MM.1S (cell line): Measurements from ENCODE around the gene KRTAP13-2.

Source experiments
- EZH2 ChIP-seq: fragments of 300-600 bp; sonication (generic); optimal IDR thresholded peaks from 2 replicates; pipeline ENCODE3; 2017; ENCODE audit warnings: low read depth, mild to moderate bottlenecking, antibody characterized with exemption, low read length, mixed read lengths
- EZH2phosphoT487 ChIP-seq: fragments of 300-600 bp; sonication (generic); IDR thresholded peaks from 2 replicates; pipeline ENCODE4 v1.6.1; 2018; ENCODE audit warnings: antibody characterized with exemption, low read length
- TF ChIP-seq, protein P1 (sequence below): fragments of 300-600 bp; sonication (generic); IDR thresholded peaks from 2 replicates; pipeline ENCODE4 v1.5.1; 2016; ENCODE audit warnings: antibody characterized with exemption, low read length, mixed read lengths

DNA sequence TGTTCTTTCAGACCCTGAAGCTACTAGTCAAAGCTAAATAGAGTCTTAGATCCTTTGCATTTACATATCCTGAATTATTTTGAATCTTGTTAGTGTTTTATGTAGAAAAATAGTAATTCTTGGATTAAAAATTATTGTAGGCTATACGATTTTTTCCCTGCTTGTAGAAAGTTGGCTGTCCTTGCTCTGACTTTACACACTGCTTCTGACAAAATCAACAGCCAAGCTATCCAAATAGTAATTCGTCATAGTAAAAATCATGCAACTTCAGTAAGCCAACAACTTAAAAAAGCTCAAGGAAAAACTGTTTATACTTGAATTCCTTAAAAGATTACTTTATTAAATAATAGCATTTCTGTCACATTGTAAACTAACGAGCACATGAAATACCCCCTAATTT lies 16.2 kb downstream of the KRTAP13-2 start:
- TF ChIP-seq EZH2phosphoT487 (no peak), EZH2 (no peak)
- TF ChIP-seq, protein P1, sequence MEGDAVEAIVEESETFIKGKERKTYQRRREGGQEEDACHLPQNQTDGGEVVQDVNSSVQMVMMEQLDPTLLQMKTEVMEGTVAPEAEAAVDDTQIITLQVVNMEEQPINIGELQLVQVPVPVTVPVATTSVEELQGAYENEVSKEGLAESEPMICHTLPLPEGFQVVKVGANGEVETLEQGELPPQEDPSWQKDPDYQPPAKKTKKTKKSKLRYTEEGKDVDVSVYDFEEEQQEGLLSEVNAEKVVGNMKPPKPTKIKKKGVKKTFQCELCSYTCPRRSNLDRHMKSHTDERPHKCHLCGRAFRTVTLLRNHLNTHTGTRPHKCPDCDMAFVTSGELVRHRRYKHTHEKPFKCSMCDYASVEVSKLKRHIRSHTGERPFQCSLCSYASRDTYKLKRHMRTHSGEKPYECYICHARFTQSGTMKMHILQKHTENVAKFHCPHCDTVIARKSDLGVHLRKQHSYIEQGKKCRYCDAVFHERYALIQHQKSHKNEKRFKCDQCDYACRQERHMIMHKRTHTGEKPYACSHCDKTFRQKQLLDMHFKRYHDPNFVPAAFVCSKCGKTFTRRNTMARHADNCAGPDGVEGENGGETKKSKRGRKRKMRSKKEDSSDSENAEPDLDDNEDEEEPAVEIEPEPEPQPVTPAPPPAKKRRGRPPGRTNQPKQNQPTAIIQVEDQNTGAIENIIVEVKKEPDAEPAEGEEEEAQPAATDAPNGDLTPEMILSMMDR = no peak
